HEK293 (cell line): ENCODE measurements around the gene UBL4A.

Source experiments
- CTCF ChIA-PET: fragments of 350-600 bp; formaldehyde crosslinking; extraction: SDS; loops from one replicate; lab custom pipeline; 2021; ENCODE audit warnings: antibody characterized with exemption; lab: Yijun Ruan, JAX
- POLR2A ChIA-PET: fragments of 300-600 bp; formaldehyde crosslinking; extraction: SDS; loops from one replicate; lab custom pipeline; 2020; ENCODE audit warnings: antibody characterized with exemption, inconsistent platforms; lab: Yijun Ruan, JAX
- H3K27ac ChIP-seq: fragments of 200-500 bp; sonication (Bioruptor generic); 2 replicates; pipeline ENCODE4 v1.5.1; 2014; ENCODE audit warnings: low read depth, low read length, control low read depth, inconsistent platforms; ENCODE audit errors: extremely low read depth
- H3K36me3 ChIP-seq, 2 experiments: fragments of 200-500 bp in 1 of 2; sonication (Bioruptor generic) in 1 of 2; 1 replicate in 1 of 2; 2 replicates in 1 of 2; pipeline ENCODE4 v1.5.1; 2014 to 2017; ENCODE audit warnings: inconsistent platforms in 2 of 2, low read length in 2 of 2; ENCODE audit not compliant: control insufficient read depth in 2 of 2, insufficient read depth in 1 of 2
- H3K4me1 ChIP-seq: fragments of 200-500 bp; sonication (Bioruptor generic); 2 replicates; pipeline ENCODE4 v1.5.1; 2014; ENCODE audit warnings: mild to moderate bottlenecking, low read length, inconsistent platforms; ENCODE audit not compliant: control insufficient read depth, insufficient read depth
- H3K4me3 ChIP-seq: 2 replicates; pipeline ENCODE4 v1.5.1; 2011; ENCODE audit warnings: low read depth, mild to moderate bottlenecking, control low read depth, low read length, moderate library complexity
- H3K9me3 ChIP-seq: fragments of 200-500 bp; sonication (Bioruptor generic); 2 replicates; pipeline ENCODE4 v1.5.1; 2014; ENCODE audit warnings: low read depth, low read length, inconsistent platforms; ENCODE audit not compliant: control insufficient read depth, insufficient read depth
- EGR2 ChIP-seq: fragments of 450-650 bp; formaldehyde crosslinking; IDR thresholded peaks from 2 replicates; pipeline ENCODE4 v1.5.1; 2016; ENCODE audit warnings: low read depth, missing biosample characterization, missing genetic modification characterization
- FEZF1 ChIP-seq: fragments of 450-650 bp; formaldehyde crosslinking; IDR thresholded peaks from 2 replicates; pipeline ENCODE4 v1.5.1; 2016; ENCODE audit warnings: missing biosample characterization, missing genetic modification characterization
- GFI1B ChIP-seq: fragments of 450-650 bp; formaldehyde crosslinking; IDR thresholded peaks from 2 replicates; pipeline ENCODE4 v1.5.1; 2016; ENCODE audit warnings: missing biosample characterization, missing genetic modification characterization
- HIC1 ChIP-seq: fragments of 450-650 bp; formaldehyde crosslinking; IDR thresholded peaks from 2 replicates; pipeline ENCODE4 v1.5.1; 2016; ENCODE audit warnings: missing biosample characterization, missing genetic modification characterization
- KLF9 ChIP-seq: fragments of 450-650 bp; formaldehyde crosslinking; IDR thresholded peaks from 2 replicates; pipeline ENCODE4 v1.5.1; 2016; ENCODE audit warnings: missing biosample characterization, missing genetic modification characterization, low read depth
- PRDM10 ChIP-seq: fragments of 450-650 bp; formaldehyde crosslinking; IDR thresholded peaks from 2 replicates; pipeline ENCODE4 v1.5.1; 2016; ENCODE audit warnings: missing biosample characterization, missing genetic modification characterization
- SP2 ChIP-seq: fragments of 450-650 bp; formaldehyde crosslinking; IDR thresholded peaks from 2 replicates; pipeline ENCODE4 v1.5.1; 2016; ENCODE audit warnings: missing biosample characterization, missing genetic modification characterization
- TRIM28 ChIP-seq: IDR thresholded peaks from 2 replicates; pipeline ENCODE4 v1.6.1; 2011; ENCODE audit warnings: low read length, control low read depth, borderline replicate concordance
- ZBTB8A ChIP-seq: fragments of 450-650 bp; formaldehyde crosslinking; IDR thresholded peaks from 2 replicates; pipeline ENCODE4 v1.5.1; 2016; ENCODE audit warnings: missing biosample characterization, missing genetic modification characterization
- ZNF16 ChIP-seq: fragments of 450-650 bp; formaldehyde crosslinking; IDR thresholded peaks from 2 replicates; pipeline ENCODE4 v1.5.1; 2016; ENCODE audit warnings: low read depth, missing biosample characterization, missing genetic modification characterization
- ZNF169 ChIP-seq: fragments of 450-650 bp; formaldehyde crosslinking; IDR thresholded peaks from 2 replicates; pipeline ENCODE4 v1.5.1; 2016; ENCODE audit warnings: missing biosample characterization, missing genetic modification characterization
- ZNF23 ChIP-seq: fragments of 450-650 bp; formaldehyde crosslinking; IDR thresholded peaks from 2 replicates; pipeline ENCODE4 v1.5.1; 2016; ENCODE audit warnings: missing biosample characterization, missing genetic modification characterization, borderline replicate concordance
- ZNF266 ChIP-seq: fragments of 450-650 bp; formaldehyde crosslinking; IDR thresholded peaks from 2 replicates; pipeline ENCODE4 v1.5.1; 2016; ENCODE audit warnings: missing biosample characterization, missing genetic modification characterization, low read depth
- ZNF324 ChIP-seq: fragments of 450-650 bp; formaldehyde crosslinking; IDR thresholded peaks from 2 replicates; pipeline ENCODE4 v1.5.1; 2016; ENCODE audit warnings: missing biosample characterization, missing genetic modification characterization
- ZNF335 ChIP-seq: fragments of 450-650 bp; formaldehyde crosslinking; conservative IDR thresholded peaks from 2 replicates; pipeline ENCODE4 v1.5.1; 2016; ENCODE audit warnings: missing biosample characterization, missing genetic modification characterization
- ZNF433 ChIP-seq: fragments of 450-650 bp; formaldehyde crosslinking; IDR thresholded peaks from 2 replicates; pipeline ENCODE4 v1.5.1; 2016; ENCODE audit warnings: missing biosample characterization, missing genetic modification characterization, low read depth
- ZNF624 ChIP-seq: fragments of 450-650 bp; formaldehyde crosslinking; IDR thresholded peaks from 2 replicates; pipeline ENCODE4 v1.5.1; 2017; ENCODE audit warnings: missing biosample characterization, missing genetic modification characterization
- ZNF747 ChIP-seq: fragments of 450-650 bp; formaldehyde crosslinking; IDR thresholded peaks from 2 replicates; pipeline ENCODE4 v1.5.1; 2016; ENCODE audit warnings: missing biosample characterization, missing genetic modification characterization
- ZSCAN23 ChIP-seq: fragments of 450-650 bp; formaldehyde crosslinking; IDR thresholded peaks from 2 replicates; pipeline ENCODE4 v1.5.1; 2016; ENCODE audit warnings: missing biosample characterization, missing genetic modification characterization
- TF ChIP-seq, protein P1 (sequence below): fragments of 450-650 bp; formaldehyde crosslinking; IDR thresholded peaks from 2 replicates; pipeline ENCODE4 v1.5.1; 2016; ENCODE audit warnings: missing biosample characterization, missing genetic modification characterization
- TF ChIP-seq, protein P2 (sequence below): fragments of 450-650 bp; IDR thresholded peaks from 2 replicates; pipeline ENCODE4 v1.5.1; 2018; ENCODE audit warnings: missing biosample characterization, missing genetic modification characterization
- TF ChIP-seq, protein P3 (sequence below): fragments of 450-650 bp; formaldehyde crosslinking; IDR thresholded peaks from 2 replicates; pipeline ENCODE4 v1.5.1; 2016; ENCODE audit warnings: missing biosample characterization, missing genetic modification characterization
- TF ChIP-seq, protein P4 (sequence below): fragments of 450-650 bp; formaldehyde crosslinking; IDR thresholded peaks from 2 replicates; pipeline ENCODE4 v1.5.1; 2016; ENCODE audit warnings: missing biosample characterization, missing genetic modification characterization
- TF ChIP-seq, protein P5 (sequence below): fragments of 450-650 bp; formaldehyde crosslinking; IDR thresholded peaks from 2 replicates; pipeline ENCODE4 v1.5.1; 2016; ENCODE audit warnings: missing biosample characterization, missing genetic modification characterization

UBL4A gene

DNA sequence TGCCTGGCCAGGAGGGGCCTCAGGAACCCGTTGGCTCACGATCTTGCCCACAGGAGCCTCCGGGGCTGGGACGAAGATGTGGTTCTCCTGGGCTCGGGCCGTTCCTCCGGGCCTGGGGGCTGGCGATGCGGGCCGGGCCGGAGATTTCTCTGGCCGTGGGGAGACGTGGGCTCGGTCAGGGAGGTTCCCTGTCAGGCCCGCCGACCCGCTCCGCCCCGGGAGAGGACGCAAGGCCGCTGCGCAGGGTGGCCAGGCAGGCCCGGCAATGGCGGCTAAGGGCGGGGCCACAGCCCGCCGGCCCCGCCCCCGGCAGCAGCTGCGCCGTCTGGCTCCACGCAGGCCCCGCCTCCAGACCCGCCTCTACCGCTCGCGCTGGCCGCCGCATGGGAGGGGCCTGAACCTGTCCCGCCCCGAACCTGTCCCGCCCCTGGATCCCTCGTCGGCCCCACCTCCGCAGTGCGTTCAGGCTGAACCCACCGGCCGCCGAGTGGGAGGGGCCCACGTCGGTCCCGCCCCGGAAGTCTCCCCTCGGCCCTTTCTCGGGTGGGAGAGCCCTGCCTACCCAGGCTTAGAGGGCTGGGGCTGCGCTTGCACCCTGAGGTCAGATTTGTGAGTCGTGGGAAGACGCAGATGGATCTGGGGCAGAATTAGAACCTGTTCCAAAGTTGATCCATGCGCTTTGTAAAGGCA is 29.7 kb upstream of the UBL4A start, which contains the start of gene FAM3A:
Gene FAM3A (minus strand): TSS at position 267 of the 690 bp plus-strand sequence. CDS start 460 bp downstream, outside the sequence.
- ChIA-PET CTCF (interaction anchor here (0.5 to 0.8 kb wide), 5 partner anchors 11 to 78 kb away, joined by 3 to 5 read pairs (median 4); no protein-coding TSS in a partner anchor), POLR2A (interaction anchor here (0.6 to 3.1 kb wide), 6 partner anchors 11 to 145 kb away, joined by 3 to 35 read pairs (median 3); partner anchors contain the start of genes SLC10A3 and UBL4A)
- H3K9me3 ChIP-seq: no peaks in the 10 kb centered on the region
- TF ChIP-seq, protein P1, sequence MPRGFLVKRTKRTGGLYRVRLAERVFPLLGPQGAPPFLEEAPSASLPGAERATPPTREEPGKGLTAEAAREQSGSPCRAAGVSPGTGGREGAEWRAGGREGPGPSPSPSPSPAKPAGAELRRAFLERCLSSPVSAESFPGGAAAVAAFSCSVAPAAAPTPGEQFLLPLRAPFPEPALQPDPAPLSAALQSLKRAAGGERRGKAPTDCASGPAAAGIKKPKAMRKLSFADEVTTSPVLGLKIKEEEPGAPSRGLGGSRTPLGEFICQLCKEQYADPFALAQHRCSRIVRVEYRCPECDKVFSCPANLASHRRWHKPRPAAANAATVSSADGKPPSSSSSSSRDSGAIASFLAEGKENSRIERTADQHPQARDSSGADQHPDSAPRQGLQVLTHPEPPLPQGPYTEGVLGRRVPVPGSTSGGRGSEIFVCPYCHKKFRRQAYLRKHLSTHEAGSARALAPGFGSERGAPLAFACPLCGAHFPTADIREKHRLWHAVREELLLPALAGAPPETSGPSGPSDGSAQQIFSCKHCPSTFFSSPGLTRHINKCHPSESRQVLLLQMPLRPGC (tag by site-specific recombination): no peak
- TF ChIP-seq PRDM10 (peak; percentile 91), ZNF169 (tag by site-specific recombination) (no peak), SP2 (tag by site-specific recombination) (peak; percentile 92), ZSCAN23 (no peak), ZNF433 (tag by site-specific recombination) (no peak), ZNF266 (tag by site-specific recombination) (no peak), ZNF23 (tag by site-specific recombination) (no peak), TRIM28 (no peak), KLF9 (tag by site-specific recombination) (peak; percentile 46), ZNF624 (no peak), GFI1B (tag by site-specific recombination) (no peak), FEZF1 (peak; percentile 60; the same call in 1 of the 2 replicates), ZNF324 (tag by site-specific recombination) (0 out of 2 replicates have a peak, but pooled peaks have one; percentile 28), ZNF16 (tag by site-specific recombination) (no peak), HIC1 (tag by site-specific recombination) (0 out of 2 replicates have a peak, but pooled peaks have one; percentile 6), EGR2 (tag by site-specific recombination) (peak; percentile 47; the same call in 1 of the 2 replicates), ZNF747 (no peak), ZBTB8A (tag by site-specific recombination) (peak; percentile 93), ZNF335 (tag by site-specific recombination) (peak; percentile 78)
- TF ChIP-seq, protein P2, sequence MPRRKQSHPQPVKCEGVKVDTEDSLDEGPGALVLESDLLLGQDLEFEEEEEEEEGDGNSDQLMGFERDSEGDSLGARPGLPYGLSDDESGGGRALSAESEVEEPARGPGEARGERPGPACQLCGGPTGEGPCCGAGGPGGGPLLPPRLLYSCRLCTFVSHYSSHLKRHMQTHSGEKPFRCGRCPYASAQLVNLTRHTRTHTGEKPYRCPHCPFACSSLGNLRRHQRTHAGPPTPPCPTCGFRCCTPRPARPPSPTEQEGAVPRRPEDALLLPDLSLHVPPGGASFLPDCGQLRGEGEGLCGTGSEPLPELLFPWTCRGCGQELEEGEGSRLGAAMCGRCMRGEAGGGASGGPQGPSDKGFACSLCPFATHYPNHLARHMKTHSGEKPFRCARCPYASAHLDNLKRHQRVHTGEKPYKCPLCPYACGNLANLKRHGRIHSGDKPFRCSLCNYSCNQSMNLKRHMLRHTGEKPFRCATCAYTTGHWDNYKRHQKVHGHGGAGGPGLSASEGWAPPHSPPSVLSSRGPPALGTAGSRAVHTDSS (tag by site-specific recombination): no peak
- TF ChIP-seq, protein P3, sequence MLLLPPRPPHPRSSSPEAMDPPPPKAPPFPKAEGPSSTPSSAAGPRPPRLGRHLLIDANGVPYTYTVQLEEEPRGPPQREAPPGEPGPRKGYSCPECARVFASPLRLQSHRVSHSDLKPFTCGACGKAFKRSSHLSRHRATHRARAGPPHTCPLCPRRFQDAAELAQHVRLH (tag by site-specific recombination): 0 out of 2 replicates have a peak, but pooled peaks have one; percentile 19
- TF ChIP-seq, protein P4, sequence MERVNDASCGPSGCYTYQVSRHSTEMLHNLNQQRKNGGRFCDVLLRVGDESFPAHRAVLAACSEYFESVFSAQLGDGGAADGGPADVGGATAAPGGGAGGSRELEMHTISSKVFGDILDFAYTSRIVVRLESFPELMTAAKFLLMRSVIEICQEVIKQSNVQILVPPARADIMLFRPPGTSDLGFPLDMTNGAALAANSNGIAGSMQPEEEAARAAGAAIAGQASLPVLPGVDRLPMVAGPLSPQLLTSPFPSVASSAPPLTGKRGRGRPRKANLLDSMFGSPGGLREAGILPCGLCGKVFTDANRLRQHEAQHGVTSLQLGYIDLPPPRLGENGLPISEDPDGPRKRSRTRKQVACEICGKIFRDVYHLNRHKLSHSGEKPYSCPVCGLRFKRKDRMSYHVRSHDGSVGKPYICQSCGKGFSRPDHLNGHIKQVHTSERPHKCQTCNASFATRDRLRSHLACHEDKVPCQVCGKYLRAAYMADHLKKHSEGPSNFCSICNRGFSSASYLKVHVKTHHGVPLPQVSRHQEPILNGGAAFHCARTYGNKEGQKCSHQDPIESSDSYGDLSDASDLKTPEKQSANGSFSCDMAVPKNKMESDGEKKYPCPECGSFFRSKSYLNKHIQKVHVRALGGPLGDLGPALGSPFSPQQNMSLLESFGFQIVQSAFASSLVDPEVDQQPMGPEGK: peak; percentile 47
- TF ChIP-seq, protein P5, sequence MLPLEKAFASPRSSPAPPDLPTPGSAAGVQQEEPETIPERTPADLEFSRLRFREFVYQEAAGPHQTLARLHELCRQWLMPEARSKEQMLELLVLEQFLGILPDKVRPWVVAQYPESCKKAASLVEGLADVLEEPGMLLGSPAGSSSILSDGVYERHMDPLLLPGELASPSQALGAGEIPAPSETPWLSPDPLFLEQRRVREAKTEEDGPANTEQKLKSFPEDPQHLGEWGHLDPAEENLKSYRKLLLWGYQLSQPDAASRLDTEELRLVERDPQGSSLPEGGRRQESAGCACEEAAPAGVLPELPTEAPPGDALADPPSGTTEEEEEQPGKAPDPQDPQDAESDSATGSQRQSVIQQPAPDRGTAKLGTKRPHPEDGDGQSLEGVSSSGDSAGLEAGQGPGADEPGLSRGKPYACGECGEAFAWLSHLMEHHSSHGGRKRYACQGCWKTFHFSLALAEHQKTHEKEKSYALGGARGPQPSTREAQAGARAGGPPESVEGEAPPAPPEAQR (tag by site-specific recombination): no peak

More for the DNA sequence above, 29.7 kb upstream of the UBL4A start, which contains the start of gene FAM3A:
- H3K4me3 ChIP-seq: peak within 1 kb of the TSS; percentile 71
- H3K36me3 ChIP-seq: peaks cover 0 to 12% of the 10 kb centered on the region in 2 experiments; a peak in 2 of 3 replicates
- H3K27ac ChIP-seq: peak within 1 kb of the TSS; percentile 77
- H3K4me1 ChIP-seq: peaks cover 3% of the 10 kb centered on the region; the same call in 1 of the 2 replicates
